GM13977 (cell line): ENCODE measurements around the gene ATRNL1.
"Not testable (repeated sequence)": the region's sequence is repeated elsewhere in the genome, so short reads cannot be mapped to it uniquely, and the experiment has no call there.

Source experiments
- DNase-seq: peaks from one replicate; pipeline ENCODE4 v3.0.0; 2012; ENCODE audit warnings: low spot score
- in situ Hi-C: fragments of 300-500 bp; cut with MboI; formaldehyde crosslinking; loops from one replicate; pipeline ENCODE4 v1.12.0; 2022; ENCODE audit warnings: low sequenced_read_pairs, low pct_unique_long_range_greater_than_20kb, mixed read lengths, inconsistent platforms; ENCODE audit not compliant: unreplicated experiment
- TF ChIP-seq, protein P1 (sequence below): IDR thresholded peaks from 2 replicates; pipeline ENCODE4 v1.5.1; 2012; ENCODE audit warnings: mild to moderate bottlenecking, control low read depth; ENCODE audit not compliant: insufficient read depth; ENCODE audit errors: extremely low read depth, missing control alignments

The ATRNL1 gene

DNA sequence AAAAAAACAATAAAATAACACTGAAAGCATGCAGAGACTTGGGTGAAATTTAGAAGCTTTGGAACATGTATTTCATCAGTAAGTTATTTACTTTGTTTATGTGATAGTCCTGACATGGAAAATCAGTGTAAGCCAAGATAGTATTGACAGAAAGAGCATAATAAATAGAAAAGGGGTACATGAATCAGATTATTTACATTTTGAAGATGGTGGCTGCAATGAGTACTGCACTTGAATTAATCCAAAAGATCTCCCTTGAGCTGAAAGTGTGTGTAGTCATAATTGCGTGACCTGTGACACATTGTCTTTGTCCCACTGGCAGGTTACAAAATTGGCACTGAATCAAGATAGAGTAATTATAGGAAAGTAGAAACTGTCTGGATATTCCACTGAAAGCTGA lies 617.0 kb downstream of the ATRNL1 start:
- in situ Hi-C loops, result no loop called here
- DNase-seq, result no peak
- TF ChIP-seq, protein P1, sequence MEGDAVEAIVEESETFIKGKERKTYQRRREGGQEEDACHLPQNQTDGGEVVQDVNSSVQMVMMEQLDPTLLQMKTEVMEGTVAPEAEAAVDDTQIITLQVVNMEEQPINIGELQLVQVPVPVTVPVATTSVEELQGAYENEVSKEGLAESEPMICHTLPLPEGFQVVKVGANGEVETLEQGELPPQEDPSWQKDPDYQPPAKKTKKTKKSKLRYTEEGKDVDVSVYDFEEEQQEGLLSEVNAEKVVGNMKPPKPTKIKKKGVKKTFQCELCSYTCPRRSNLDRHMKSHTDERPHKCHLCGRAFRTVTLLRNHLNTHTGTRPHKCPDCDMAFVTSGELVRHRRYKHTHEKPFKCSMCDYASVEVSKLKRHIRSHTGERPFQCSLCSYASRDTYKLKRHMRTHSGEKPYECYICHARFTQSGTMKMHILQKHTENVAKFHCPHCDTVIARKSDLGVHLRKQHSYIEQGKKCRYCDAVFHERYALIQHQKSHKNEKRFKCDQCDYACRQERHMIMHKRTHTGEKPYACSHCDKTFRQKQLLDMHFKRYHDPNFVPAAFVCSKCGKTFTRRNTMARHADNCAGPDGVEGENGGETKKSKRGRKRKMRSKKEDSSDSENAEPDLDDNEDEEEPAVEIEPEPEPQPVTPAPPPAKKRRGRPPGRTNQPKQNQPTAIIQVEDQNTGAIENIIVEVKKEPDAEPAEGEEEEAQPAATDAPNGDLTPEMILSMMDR, result no peak

DNA sequence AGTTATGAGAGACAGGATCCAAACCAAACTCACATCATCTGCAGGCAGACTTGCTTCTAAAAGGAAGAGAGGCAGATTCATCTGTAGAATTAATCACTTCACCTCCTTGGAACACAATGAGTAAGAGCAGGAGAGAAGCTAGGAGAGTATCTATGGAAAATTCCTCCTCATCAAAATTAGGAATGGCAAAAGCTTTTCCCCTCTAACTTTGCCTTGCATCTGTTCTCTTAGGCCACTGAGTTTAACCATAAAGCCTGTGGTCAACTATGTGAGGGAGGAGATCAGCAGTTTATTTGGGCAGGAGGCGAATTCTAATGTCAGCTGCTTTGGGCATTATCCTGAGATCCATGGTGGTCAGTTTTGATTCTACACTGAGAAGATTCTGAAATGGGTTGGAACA lies 618.1 kb downstream of the ATRNL1 start:
- TF ChIP-seq, protein P1, result no peak
- no peak for DNase-seq
- in situ Hi-C loops, result no loop called here

DNA sequence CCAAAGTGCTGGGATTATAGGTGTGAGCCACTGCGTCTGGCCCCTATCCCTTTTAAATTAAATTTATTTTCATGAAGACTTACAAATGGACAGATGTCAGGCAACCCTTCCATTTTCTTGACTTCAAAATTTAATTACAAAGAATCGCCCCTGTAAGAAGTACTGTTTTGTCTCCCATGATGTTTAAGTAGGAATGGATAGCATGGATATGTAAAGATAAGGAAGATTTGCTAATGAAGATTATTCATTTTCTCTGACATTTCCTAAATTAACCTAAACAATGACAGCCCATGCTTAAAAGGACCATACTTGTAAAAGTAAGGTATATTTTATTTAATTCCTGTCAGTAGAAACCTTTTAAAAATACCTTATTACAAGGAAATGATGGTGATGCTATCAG lies 627.0 kb downstream of the ATRNL1 start:
- TF ChIP-seq, protein P1, result no peak
- DNase-seq, result no peak
- in situ Hi-C loops, result no loop called here

DNA sequence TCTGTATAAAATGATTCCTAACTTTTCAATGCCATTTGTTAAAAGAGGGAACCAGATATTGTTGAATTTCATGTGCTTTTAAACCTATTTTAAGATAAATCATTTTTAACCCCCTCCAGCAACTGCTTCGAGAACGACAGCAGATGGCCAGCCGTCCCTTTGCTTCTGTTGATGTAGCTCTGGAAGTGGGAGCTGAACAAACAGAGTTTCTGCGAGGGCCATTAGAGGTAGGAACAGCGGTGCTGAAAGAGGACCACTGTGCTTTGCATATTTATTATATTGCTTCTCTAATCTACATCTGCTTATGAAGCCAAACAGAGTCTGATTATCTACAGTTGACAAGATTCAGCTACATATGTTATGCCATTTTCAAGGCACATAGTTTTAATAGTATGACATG lies 634.0 kb downstream of the ATRNL1 start:
- DNase-seq, result no peak
- TF ChIP-seq, protein P1, result no peak
- in situ Hi-C loops, result no loop called here

DNA sequence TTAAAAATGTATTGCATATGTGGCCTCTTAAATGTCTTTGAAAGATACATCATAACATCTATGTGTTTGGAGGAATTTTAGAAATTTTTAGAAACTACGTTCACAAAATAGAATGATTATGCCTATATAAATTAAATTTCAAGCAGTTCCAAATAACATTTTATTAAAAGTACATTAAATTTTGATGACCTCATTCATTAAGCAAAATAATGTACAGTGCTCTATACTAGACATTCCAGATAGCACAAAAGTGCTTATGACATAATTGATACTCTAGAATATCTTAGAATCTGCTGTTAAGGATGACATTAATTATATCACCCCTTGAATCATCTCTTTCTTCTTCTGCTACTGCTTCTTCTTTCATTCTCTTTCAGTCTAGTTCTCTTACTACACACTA lies 650.9 kb downstream of the ATRNL1 start:
- in situ Hi-C loops, result no loop called here
- TF ChIP-seq, protein P1, result no peak
- DNase-seq, result no peak

DNA sequence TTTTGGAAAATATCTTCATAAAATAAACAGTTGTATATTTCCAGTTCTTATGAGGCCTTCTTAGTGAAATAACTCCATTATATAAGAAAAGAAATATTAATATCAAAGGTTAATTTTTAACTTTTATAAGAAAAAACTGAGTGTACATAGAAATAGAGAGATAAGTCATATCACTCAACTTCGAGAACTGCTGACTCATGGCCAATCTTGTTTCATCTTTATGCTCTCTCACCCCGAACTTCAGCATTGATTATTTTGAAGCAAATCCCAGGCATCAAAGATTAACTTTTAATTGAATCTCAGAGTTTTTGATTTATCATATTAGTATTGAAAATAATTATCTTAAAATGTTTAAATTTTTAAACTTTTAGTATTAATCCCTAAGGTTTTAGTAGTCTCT lies 652.8 kb downstream of the ATRNL1 start:
- no peak for DNase-seq
- TF ChIP-seq, protein P1, result no peak
- in situ Hi-C loops, result no loop called here

DNA sequence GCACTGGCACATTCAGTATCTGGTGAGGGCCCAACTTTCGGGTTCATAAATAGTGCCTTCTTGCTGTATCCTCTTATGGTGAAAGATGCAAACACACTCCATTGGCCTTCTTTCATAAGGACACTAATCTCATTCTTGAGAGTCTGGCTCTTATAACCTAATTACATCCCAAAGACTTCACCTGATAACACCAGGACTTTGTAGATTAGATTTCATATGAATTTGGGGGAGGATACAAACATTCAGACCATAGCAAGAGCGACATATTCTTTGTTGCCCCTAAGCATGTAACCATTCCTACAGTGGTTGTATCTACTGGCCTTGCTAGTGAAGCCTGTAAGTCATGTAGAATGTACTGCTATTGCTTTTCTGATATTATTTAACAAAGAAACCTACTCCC lies 654.6 kb downstream of the ATRNL1 start:
- TF ChIP-seq, protein P1, result no peak
- in situ Hi-C loops, result no loop called here
- no peak for DNase-seq

DNA sequence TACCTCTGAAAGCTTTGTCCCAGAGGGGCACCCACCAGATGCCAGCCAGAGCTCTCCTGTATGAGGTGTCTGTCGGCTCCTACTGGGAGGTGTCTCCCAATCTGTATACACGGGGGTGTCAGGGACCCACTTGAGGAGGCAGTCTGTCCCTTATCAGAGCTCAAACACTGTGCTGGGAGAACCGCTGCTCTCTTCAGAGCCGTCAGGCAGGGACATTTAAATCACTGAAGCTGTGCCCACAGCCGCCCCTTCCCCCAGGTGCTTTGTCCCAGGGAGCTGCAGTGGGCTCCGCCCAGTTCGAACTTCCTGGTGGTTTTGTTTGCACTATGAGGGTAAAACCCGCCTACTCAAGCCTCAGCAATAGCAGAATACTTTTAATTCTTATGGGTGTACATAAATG lies 665.3 kb downstream of the ATRNL1 start:
- DNase-seq, in situ Hi-C loops: not testable (repeated sequence)
